Measurements from ENCODE around the gene LRRC4C.

DNA sequence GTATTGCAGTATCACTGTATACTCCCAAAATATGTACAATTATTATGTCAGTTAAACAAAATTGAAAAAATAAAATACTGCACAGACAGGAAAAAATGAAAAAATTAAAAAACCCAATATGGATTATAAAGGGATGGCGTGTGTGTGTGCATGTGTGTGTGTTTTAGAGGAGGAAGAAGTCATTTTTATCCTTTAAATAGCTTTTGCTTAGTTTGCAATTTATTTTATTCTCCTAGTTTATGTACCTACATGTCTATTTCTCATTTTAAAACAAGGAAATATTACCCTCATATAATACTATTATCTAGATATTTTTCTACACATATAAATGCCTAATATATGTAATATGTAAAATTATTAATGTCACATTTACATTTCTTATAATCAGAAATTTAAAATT is 1144.3 kb downstream of the LRRC4C start:
- TF ChIP-seq, protein P1, sequence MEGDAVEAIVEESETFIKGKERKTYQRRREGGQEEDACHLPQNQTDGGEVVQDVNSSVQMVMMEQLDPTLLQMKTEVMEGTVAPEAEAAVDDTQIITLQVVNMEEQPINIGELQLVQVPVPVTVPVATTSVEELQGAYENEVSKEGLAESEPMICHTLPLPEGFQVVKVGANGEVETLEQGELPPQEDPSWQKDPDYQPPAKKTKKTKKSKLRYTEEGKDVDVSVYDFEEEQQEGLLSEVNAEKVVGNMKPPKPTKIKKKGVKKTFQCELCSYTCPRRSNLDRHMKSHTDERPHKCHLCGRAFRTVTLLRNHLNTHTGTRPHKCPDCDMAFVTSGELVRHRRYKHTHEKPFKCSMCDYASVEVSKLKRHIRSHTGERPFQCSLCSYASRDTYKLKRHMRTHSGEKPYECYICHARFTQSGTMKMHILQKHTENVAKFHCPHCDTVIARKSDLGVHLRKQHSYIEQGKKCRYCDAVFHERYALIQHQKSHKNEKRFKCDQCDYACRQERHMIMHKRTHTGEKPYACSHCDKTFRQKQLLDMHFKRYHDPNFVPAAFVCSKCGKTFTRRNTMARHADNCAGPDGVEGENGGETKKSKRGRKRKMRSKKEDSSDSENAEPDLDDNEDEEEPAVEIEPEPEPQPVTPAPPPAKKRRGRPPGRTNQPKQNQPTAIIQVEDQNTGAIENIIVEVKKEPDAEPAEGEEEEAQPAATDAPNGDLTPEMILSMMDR (conservative IDR thresholded peaks at IDR 0.05 in 1 of 2, IDR thresholded peaks at IDR 0.05 in 1 of 2; ENCODE audit: low read depth in 1 of 2, low read length in 2 of 2), result no peak
- TF ChIP-seq EZH2 (IDR thresholded peaks at IDR 0.05; ENCODE audit: low read length, missing control alignments), result no peak

Data from fibroblast of lung (primary cell).